DMS79 (cell line): ENCODE results near the gene ZSCAN20.

Experiments used
- DNase-seq: peaks from one replicate; lab custom pipeline; 2025; lab: John Stamatoyannopoulos, UW

The ZSCAN20 gene

GRCh38 chr1:33443705-33444180 is 28.7 kb upstream of the ZSCAN20 start:
- DNase-seq: no peak

GRCh38 chr1:33445108-33445507 is 27.3 kb upstream of the ZSCAN20 start:
- DNase-seq: no peak

- no peak for DNase-seq
Measured at GRCh38 chr1:33446590-33446989, 25.9 kb upstream of the ZSCAN20 start.

- no peak for DNase-seq
Measured at GRCh38 chr1:33454646-33455282, 17.7 kb upstream of the ZSCAN20 start.

GRCh38 chr1:33455539-33456501 is 16.6 kb upstream of the ZSCAN20 start:
- peak; percentile 57 for DNase-seq

- DNase-seq: no peak
Measured at GRCh38 chr1:33456502-33456886, 16.0 kb upstream of the ZSCAN20 start.

- no peak for DNase-seq
Measured at GRCh38 chr1:33459691-33460090, 12.8 kb upstream of the ZSCAN20 start.

- no peak for DNase-seq
Measured at GRCh38 chr1:33460144-33460543, 12.3 kb upstream of the ZSCAN20 start.

- DNase-seq: no peak
Measured at GRCh38 chr1:33460947-33461629, 11.4 kb upstream of the ZSCAN20 start.

- no peak for DNase-seq
Measured at GRCh38 chr1:33462405-33463164, 9.9 kb upstream of the ZSCAN20 start.

- DNase-seq: no peak
Measured at GRCh38 chr1:33464552-33464951, 7.9 kb upstream of the ZSCAN20 start.

- no peak for DNase-seq
Measured at GRCh38 chr1:33465316-33465715, 7.1 kb upstream of the ZSCAN20 start.

- no peak for DNase-seq
Measured at GRCh38 chr1:33466159-33466558, 6.3 kb upstream of the ZSCAN20 start.

- no peak for DNase-seq
Measured at GRCh38 chr1:33468011-33468410, 4.4 kb upstream of the ZSCAN20 start.

- no peak for DNase-seq
Measured at GRCh38 chr1:33468531-33468930, 3.9 kb upstream of the ZSCAN20 start.

- DNase-seq: no peak
Measured at GRCh38 chr1:33468967-33469366, 3.5 kb upstream of the ZSCAN20 start.

- no peak for DNase-seq
Measured at GRCh38 chr1:33469691-33470090, 2.8 kb upstream of the ZSCAN20 start.

GRCh38 chr1:33470495-33471012 is 1.9 kb upstream of the ZSCAN20 start:
- peak; percentile 84 for DNase-seq

- no peak for DNase-seq
Measured at GRCh38 chr1:33471416-33471815, 1.0 kb upstream of the ZSCAN20 start.

- no peak for DNase-seq
Measured at GRCh38 chr1:33473900-33474299, 1.5 kb downstream of the ZSCAN20 start.

- no peak for DNase-seq
Measured at GRCh38 chr1:33477451-33477850, 5.0 kb downstream of the ZSCAN20 start.

- no peak for DNase-seq
Measured at GRCh38 chr1:33482412-33482811, 10.0 kb downstream of the ZSCAN20 start.
